Motor neuron (in vitro differentiated cells): ENCODE data around the gene ISM2. TPM values are rescaled to one million over a fixed set of nuclear protein-coding genes. Genes with fewer than 3 reads are reported as not detected.

Experiments used
- ATAC-seq, 8 experiments: fragments of 200-7000 bp; cut with Tn5 transposase; replicated peaks in 6 of 8; 2 replicates each; pipeline ENCODE4 v1.8.0; 2021; ENCODE audit warnings: mild to moderate bottlenecking in 8 of 8, moderate library complexity in 8 of 8
- H3K27ac ChIP-seq, 2 donors: fragments of 250-450 bp; sonication (Bioruptor Pico); 2 replicates each; pipeline ENCODE4 v1.9.0; 2021; ENCODE audit warnings: antibody characterized with exemption in 2 of 2, mild to moderate bottlenecking in 2 of 2, moderate library complexity in 1 of 2
- H3K4me1 ChIP-seq, 2 donors: fragments of 250-450 bp; sonication (Bioruptor Pico); replicated peaks in 1 of 2; 2 replicates each; pipeline ENCODE4 v1.6.1; 2021; ENCODE audit warnings: antibody characterized with exemption in 2 of 2, mild to moderate bottlenecking in 2 of 2, moderate library complexity in 1 of 2
- H3K4me3 ChIP-seq, 5 donors: fragments of 250-450 bp; sonication (Bioruptor Pico); 2 replicates each; pipeline ENCODE4 v1.9.0; 2021; ENCODE audit warnings: antibody characterized with exemption in 5 of 5, mild to moderate bottlenecking in 5 of 5, moderate library complexity in 4 of 5
- WGBS, 10 experiments: fragments of 450-650 bp; shearing (Covaris generic); methylation state at CpG; one replicate each; pipeline ENCODE4 v1.0.0; 2022; 5-methylcytosine and 5-hydroxymethylcytosine counted together
- in situ Hi-C, 9 experiments: fragments of 400-800 bp; cut with MboI; loops; one replicate each; pipeline ENCODE4 v1.15.0; 2021; ENCODE audit warnings: low sequenced_read_pairs in 9 of 9, low pct_unique_long_range_greater_than_20kb in 2 of 9; ENCODE audit not compliant: unreplicated experiment in 9 of 9
- total RNA-seq, 8 experiments: library from RNA; unstranded; fragments of 300-600 nt; gene quantifications; 2 replicates each; pipeline versions ENCODE4 v1.2.3 to v1.2.4, GENCODE V29; 2022

Gene ISM2
- total RNA-seq, 8 experiments from 2014 or later, result 0.17 to 19.0 (median 0.92) TPM

- no peak for ATAC-seq
- 50 to 100% (median 100%) methylated on average over 1 to 2 of the region's 2 CpGs; no CpG with 5 or more reads in 2 of the 10 experiments for WGBS, 10 experiments
- H3K4me3 ChIP-seq, result no peak overlapping the region
- no peaks in the 10 kb centered on the region for H3K4me1 ChIP-seq
- in situ Hi-C loops, result no loop called here
- no peak overlapping the region for H3K27ac ChIP-seq
Observed at GRCh38 chr14:77442196-77442595, 56.4 kb downstream of the ISM2 start.

DNA sequence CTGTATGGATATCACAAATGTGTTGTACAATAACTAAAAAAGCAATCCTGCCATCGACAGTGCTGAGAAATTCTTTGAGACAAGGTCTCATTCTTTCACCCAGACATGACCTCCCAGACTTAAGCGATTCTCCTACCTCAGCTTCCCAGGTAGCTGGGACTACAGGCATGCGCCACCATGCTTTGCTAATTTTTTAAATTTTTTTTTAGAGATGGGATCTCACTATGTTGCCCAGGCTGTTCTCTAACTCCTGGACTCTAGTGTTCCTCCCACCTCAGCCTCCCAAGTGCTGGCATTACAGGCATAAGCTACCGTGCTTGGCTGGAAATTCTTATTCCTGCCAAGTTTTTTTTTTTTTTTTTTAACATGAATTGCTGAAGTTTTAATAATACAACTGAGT is 58.8 kb downstream of the ISM2 start:
- Histone ChIP-seq H3K27ac (no peak overlapping the region), H3K4me3 (no peak overlapping the region), H3K4me1 (no peaks in the 10 kb centered on the region)
- 76 to 100% (median 95%) methylated on average over 1 to 4 of the region's 4 CpGs; no CpG with 5 or more reads in 1 of the 10 experiments for WGBS, 10 experiments
- in situ Hi-C loops, result no loop called here
- ATAC-seq, result no peak

DNA sequence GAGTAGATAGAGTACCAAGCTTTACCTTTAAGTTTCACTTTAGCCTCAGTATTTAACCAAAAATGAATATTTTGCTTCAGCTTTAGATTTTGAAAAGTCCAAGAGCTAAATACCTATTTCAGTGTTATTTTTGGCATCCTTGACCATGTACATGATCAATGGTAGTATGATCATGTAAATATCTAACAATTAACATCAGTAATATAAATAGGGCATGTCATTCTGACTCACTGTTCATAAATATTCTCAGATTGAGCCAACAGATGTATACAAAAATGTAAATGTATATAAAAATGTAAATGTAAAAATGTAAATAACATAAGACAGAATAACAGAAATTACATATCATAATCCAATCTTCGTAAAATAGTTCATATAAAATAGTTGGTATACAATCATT is 60.0 kb downstream of the ISM2 start:
- H3K27ac ChIP-seq, result no peak overlapping the region
- WGBS, 10 experiments, result 0 to 100% (median 90%) methylated on average over 1 of the region's 1 CpG; no CpG with 5 or more reads in 2 of the 10 experiments
- no peaks in the 10 kb centered on the region for H3K4me1 ChIP-seq
- in situ Hi-C loops, result no loop called here
- peak in 2 of 8 experiments; percentile 35 to 93 for ATAC-seq
- no peak overlapping the region for H3K4me3 ChIP-seq

DNA sequence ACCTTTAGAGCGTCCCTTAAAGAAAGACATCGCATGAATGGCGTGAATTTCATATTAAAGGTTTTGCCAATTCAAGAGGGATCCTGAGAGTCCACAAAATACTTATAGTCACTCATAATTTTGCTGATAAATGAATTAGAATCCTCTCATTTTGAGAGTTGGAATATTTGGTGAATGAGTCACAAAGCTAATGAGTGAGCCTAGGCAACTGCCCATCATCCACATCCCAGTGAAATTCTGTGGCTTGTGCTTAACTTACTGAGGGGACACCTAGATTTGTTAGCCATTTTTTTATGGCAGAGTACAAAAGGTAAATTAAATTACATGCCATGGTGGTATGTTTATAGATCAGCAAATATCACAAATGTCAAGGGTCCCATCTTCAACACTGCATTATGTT is 62.6 kb downstream of the ISM2 start:
- Histone ChIP-seq H3K4me3 (no peak overlapping the region), H3K4me1 (no peaks in the 10 kb centered on the region)

DNA sequence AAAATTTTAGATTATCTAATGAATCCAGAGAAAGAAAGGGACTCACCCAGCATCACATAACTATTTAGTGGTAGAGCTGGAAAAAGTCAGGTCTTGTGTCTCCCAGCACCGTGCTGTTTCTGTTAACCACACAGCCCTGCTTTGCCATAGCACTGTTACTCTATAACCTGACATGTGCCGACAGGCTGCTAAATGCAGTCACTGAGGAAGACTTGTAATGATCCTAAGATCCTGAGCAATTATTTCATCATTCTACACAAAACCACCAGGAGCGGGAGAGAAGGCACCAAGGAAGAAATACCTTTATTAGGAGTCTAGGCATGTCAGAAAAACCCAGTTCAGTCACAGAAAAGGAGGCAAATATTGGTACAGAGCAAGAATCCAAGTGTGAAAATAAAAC is 72.2 kb downstream of the ISM2 start:
- WGBS, 10 experiments, result 86 to 100% (median 100%) methylated on average over 1 to 3 of the region's 3 CpGs; no CpG with 5 or more reads in 3 of the 10 experiments
- Histone ChIP-seq H3K4me3 (no peak overlapping the region), H3K27ac (no peak overlapping the region), H3K4me1 (no peaks in the 10 kb centered on the region)
- in situ Hi-C loops, result no loop called here
- no peak for ATAC-seq

More for the DNA sequence above, 62.6 kb downstream of the ISM2 start:
- in situ Hi-C loops, result no loop called here
- H3K27ac ChIP-seq, result no peak overlapping the region
- 90 to 100% (median 97%) methylated on average over 1 to 3 of the region's 3 CpGs; no CpG with 5 or more reads in 1 of the 10 experiments for WGBS, 10 experiments
- no peak for ATAC-seq

DNA sequence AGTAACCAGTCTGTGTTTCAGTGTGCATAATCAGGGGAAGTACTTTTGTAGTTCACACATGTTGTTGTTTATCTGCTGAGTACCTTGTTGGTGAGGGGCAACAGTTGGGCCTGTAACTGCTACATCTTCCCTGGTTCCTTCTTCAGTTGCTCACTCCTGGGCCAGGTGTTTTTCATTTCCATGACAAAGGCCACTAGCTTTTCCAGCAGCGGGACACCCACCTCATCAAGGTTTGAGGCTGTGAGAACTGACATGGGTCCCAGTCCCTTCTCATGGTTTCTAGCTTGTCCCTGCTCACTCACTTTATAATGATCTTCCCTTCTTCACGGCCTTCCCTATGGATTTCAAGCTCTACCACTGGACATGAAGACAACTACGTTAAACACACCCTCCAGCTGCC is 73.8 kb downstream of the ISM2 start:
- 80 to 100% (median 86%) methylated on average over 1 to 3 of the region's 3 CpGs; no CpG with 5 or more reads in 1 of the 10 experiments for WGBS, 10 experiments
- in situ Hi-C loops, result no loop called here
- no peaks in the 10 kb centered on the region for H3K4me1 ChIP-seq
- H3K27ac ChIP-seq, result no peak overlapping the region
- no peak for ATAC-seq
- no peak overlapping the region for H3K4me3 ChIP-seq

Other genes starting within 250 kb of the ISM2 start
- under 1 TPM in 7 of 8 experiments, not detected in 1; 0.09 to 0.85 (median 0.35) TPM for gene NGB, start 227.6 kb downstream of the ISM2 start, total RNA-seq
- gene POMT2, start 177.9 kb downstream of the ISM2 start, total RNA-seq, result 10 to 100 TPM; 11.6 to 44.1 (median 19.6) TPM
- 10 to 100 TPM; 15.5 to 41.0 (median 27.7) TPM for gene GSTZ1, start 177.8 kb downstream of the ISM2 start, total RNA-seq
- 10 to 100 TPM; 14.8 to 24.0 (median 21.8) TPM for gene TMED8, start 121.7 kb downstream of the ISM2 start, total RNA-seq
- 10 to 100 TPM in 1 of 8 experiments, 1 to 10 TPM in 7; 1.2 to 12.8 (median 3.4) TPM for gene SAMD15, start 121.4 kb downstream of the ISM2 start, total RNA-seq
- gene NOXRED1, start 75.3 kb downstream of the ISM2 start, total RNA-seq, result 1 to 10 TPM in 2 of 8 experiments, under 1 TPM in 6; 0.33 to 3.0 (median 0.73) TPM
- gene VIPAS39, start 41.2 kb downstream of the ISM2 start, total RNA-seq, result 10 to 100 TPM; 17.5 to 33.8 (median 25.7) TPM
- 100 to 1,000 TPM in 5 of 8 experiments, 10 to 100 TPM in 3; 76.3 to 203 (median 126) TPM for gene AHSA1, start 40.7 kb downstream of the ISM2 start, total RNA-seq
- gene SPTLC2, start 117.8 kb upstream of the ISM2 start, total RNA-seq, result 10 to 100 TPM; 14.5 to 46.9 (median 20.0) TPM
- 10 to 100 TPM in 7 of 8 experiments, 1 to 10 TPM in 1; 9.9 to 15.1 (median 11.8) TPM for gene ALKBH1, start 209.2 kb upstream of the ISM2 start, total RNA-seq
- gene SLIRP, start 209.3 kb upstream of the ISM2 start, total RNA-seq, result 100 to 1,000 TPM; 236 to 815 (median 405) TPM